SKM-1 treated with dmso at 0.1 percent for 144 hours (cell line): ENCODE data around the gene CTNNA2.

Experiments
- DNase-seq: peaks from one replicate; lab custom pipeline; 2025; ENCODE audit not compliant: unreplicated experiment; lab: John Stamatoyannopoulos, UW

Gene CTNNA2

GRCh38 chr2:79972661-79973060, 459.8 kb downstream of the CTNNA2 start:
- no peak for DNase-seq

- no peak for DNase-seq
Measured at GRCh38 chr2:79975791-79976565, 463.1 kb downstream of the CTNNA2 start.

- no peak for DNase-seq
Measured at GRCh38 chr2:79977792-79978191, 464.9 kb downstream of the CTNNA2 start.

DNA sequence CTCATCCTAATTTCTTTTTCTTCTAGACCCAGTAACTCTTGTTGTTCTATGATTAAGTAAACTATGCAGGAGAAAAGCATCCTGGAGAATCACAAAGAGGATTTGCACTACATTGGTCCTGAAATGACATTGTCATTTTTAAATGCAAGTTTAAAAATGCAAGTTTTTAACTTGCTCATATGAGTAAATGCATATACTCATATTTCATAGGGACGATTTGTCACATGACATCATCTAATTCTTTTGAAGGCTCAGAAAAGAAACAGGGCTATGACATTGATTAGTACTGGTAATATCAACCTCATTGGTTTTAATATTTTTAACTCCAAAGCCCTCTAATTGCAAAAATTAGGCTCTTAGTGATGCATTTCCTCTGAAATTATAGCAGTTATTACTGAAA, 467.3 kb downstream of the CTNNA2 start:
- no peak for DNase-seq

GRCh38 chr2:79980816-79981215, 468.0 kb downstream of the CTNNA2 start:
- no peak for DNase-seq

DNA sequence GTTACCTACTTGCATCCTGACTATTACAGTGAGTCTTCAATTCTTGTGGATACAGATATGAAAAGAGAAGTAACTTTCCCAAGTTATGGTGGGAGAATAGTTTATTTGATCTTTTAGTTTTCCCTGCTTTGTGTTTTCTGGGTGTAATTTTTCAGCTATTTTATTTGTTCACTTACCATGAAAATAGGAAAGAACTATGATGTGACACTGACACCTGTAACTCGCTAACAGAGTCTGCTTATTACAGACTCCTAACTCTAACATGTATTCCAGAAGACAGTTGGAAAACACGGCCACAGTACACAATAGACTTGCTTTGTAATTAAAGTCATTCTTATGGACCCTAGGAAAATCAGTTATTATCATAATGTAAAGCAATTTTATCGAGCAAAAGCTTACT, 468.5 kb downstream of the CTNNA2 start:
- DNase-seq, result no peak

GRCh38 chr2:79982445-79982844, 469.6 kb downstream of the CTNNA2 start:
- DNase-seq, result no peak

- DNase-seq, result no peak
Measured at GRCh38 chr2:79984476-79984875, 471.6 kb downstream of the CTNNA2 start.

GRCh38 chr2:79985145-79985544, 472.3 kb downstream of the CTNNA2 start:
- DNase-seq, result no peak

- no peak for DNase-seq
Measured at GRCh38 chr2:79985571-79985970, 472.7 kb downstream of the CTNNA2 start.

GRCh38 chr2:79993144-79993543, 480.3 kb downstream of the CTNNA2 start:
- DNase-seq, result no peak

- DNase-seq, result peak; percentile 19
Measured at GRCh38 chr2:79994161-79994560, 481.3 kb downstream of the CTNNA2 start.

DNA sequence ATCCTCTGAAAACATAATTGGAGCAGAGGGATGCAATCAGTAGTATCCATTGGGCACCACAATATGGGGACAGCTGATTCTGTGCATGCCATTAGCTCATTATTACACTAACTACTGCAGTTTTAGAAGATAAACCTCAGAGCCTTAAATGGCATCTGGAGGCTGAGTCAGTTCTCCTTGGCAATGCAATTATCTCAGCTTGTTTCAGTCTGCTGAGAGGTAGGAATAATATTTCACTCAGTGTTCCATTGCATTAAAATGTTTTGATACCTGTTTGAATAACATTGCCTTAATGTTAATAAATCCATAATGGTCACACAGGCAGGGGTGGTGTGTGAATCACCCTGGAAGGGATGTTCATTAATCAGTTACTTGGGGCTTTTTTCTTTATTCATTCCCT, 482.1 kb downstream of the CTNNA2 start:
- DNase-seq, result no peak

DNA sequence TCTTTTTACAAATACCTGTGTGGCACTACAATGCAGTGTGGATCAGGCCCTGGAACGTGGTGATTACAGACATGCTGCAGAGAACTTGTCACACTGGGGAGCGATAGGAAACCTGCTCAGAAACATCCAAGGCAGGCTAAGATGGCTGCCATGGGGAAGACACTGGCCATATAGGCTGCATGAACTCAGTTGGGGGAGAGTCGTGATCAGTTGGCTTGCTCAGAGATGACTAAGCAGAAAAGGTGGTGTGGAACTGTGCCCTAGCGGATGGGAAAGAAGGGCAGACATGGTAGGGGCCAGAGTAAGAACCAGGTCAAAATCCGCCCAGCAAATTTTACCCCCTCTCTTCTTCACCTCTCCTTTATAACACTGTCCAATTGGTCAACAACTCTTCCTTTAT, 483.9 kb downstream of the CTNNA2 start:
- DNase-seq, result no peak

GRCh38 chr2:80001701-80002101, 488.9 kb downstream of the CTNNA2 start:
- DNase-seq, result no peak

- DNase-seq, result no peak
Measured at GRCh38 chr2:80002112-80002511, 489.3 kb downstream of the CTNNA2 start.

DNA sequence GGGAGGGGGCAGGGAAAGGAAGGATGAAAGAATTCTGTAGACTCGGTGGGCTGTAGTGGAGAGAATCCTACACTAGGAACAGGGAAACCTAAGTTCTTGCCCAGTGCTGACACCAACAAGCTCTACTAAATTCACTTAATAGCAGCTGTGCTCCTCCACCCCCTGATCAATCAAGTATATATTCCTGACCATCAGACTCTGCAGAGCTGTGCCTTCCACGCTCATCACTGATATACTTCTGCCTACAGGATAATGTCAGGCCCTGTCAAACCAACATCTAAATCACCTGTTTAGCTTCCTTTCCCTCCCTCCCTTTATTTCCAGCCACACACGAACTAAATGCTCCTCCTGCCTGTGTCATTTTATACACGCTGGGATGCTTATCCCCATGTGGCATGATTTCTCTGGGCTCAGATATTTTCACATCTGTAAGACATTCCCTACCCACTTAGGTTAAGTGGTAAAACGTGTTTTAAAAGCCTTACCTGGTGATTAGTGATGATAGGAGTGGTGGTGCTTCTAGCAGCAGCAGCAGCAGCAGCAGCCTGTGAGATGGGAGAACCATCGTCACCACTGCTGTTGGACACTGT, 489.8 kb downstream of the CTNNA2 start:
- DNase-seq, result no peak

DNA sequence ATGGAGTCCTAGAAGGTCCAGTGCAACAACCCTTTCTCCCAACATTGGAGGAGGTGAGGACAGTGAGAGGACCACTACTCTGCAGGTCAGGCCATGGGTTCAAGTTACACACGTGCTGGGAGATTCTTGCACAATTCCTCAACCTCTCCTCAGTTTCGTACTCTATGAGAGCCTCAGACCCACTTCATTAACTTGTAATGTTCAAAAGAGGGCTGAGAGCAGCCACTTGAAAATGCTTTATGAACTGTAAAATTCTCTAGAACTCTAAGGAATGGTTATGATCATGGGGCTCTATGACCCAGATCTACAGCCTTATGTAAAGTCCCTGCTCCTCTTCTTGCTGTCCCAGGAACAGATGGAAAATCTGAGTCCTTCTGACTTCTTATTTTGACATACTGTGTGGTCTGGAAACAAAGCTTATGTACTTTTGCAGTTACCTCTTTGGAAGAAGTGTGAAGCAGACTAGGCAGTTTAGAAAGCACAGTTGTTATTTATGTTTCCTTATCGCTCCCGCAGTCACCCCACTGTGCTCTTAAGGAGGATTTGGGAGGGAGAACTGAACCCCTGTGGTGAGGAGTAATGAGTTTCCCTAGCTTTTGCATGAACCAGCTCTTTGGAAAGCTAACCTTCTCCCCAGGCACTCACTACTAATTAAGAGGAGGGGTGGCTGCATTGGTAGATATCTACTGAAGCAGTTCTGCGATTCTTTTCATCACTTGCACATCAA, 495.1 kb downstream of the CTNNA2 start:
- DNase-seq, result no peak

DNA sequence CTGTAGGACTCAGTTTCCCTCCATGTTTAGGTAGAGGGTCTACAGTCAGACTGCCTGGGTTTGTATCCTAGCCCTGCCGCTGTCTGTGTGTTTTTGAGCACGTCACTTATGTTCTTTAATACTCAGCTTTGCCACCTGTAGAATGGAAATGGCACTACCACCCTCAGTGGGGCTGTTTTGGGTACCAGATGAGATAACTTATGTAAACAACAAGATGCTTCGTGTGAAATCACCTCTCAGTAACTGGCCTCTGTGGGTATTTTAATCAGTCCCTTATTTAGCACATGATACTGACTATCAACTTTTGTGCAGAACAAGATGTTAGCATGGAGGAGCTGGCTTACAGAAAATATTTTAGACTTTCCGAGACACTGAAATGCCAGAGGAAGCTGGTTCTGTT, 495.7 kb downstream of the CTNNA2 start:
- no peak for DNase-seq

GRCh38 chr2:80009211-80009610, 496.4 kb downstream of the CTNNA2 start:
- DNase-seq, result no peak

- no peak for DNase-seq
Measured at GRCh38 chr2:80012061-80012460, 499.2 kb downstream of the CTNNA2 start.

GRCh38 chr2:80014637-80015036, 501.8 kb downstream of the CTNNA2 start:
- DNase-seq, result no peak
